ENCODE data around the gene ATF7IP2. TPM values are rescaled to one million over a fixed set of nuclear protein-coding genes. Genes with fewer than 3 reads are reported as not detected.
"Not testable (repeated sequence)": the region's sequence is repeated elsewhere in the genome, so short reads cannot be mapped to it uniquely, and the experiment has no call there.

ATF7IP2 gene
- 6.0 TPM for total RNA-seq
- 10 to 100 TPM in 1 of 8 donors, 1 to 10 TPM in 7; 3.1 to 10.9 (median 5.1) TPM for polyA plus RNA-seq (ENCODE audit: insufficient read depth in 1 of 8, insufficient read length in 8 of 8, low replicate concordance in 1 of 8)
- long read RNA-seq, donor 1, partial matches to known transcripts = 0 of 1 reads
- long read RNA-seq, donor 1, other reads (novel, unspliced or antisense) = 0 of 1 reads
- long read RNA-seq, donor 2 = 0 reads
- long read RNA-seq, donor 3, partial matches to known transcripts = 0 of 7 reads
- long read RNA-seq, donor 3, other reads (novel, unspliced or antisense) = 0 of 7 reads
- long read RNA-seq, donor 4, partial matches to known transcripts = 0 of 3 reads
- long read RNA-seq, donor 4, other reads (novel, unspliced or antisense) = 0 of 3 reads
- long read RNA-seq, donor 5, transcript ATF7IP2-214 (3 exons, 576 nt) = major isoform, 6 of 9 reads
- long read RNA-seq, donor 5, partial matches to known transcripts = 0 of 9 reads
- long read RNA-seq, donor 5, other reads (novel, unspliced or antisense) = 0 of 9 reads
- long read RNA-seq, donor 6, transcript ATF7IP2-214 (3 exons, 576 nt) = major isoform, 6 of 151 reads
- long read RNA-seq, donor 6, partial matches to known transcripts = 132 of 151 reads
- long read RNA-seq, donor 6, other reads (novel, unspliced or antisense) = 11 of 151 reads
- long read RNA-seq, donor 7, partial matches to known transcripts = 0 of 3 reads
- long read RNA-seq, donor 7, other reads (novel, unspliced or antisense) = 0 of 3 reads
- long read RNA-seq, donor 8, partial matches to known transcripts = 0 of 3 reads
- long read RNA-seq, donor 8, other reads (novel, unspliced or antisense) = 0 of 3 reads
- long read RNA-seq, donor 9, partial matches to known transcripts = 126 of 135 reads
- long read RNA-seq, donor 9, other reads (novel, unspliced or antisense) = 6 of 135 reads
- long read RNA-seq, donor 10, transcript ATF7IP2-214 (3 exons, 576 nt) = major isoform, 6 of 7 reads
- long read RNA-seq, donor 10, partial matches to known transcripts = 0 of 7 reads
- long read RNA-seq, donor 10, other reads (novel, unspliced or antisense) = 0 of 7 reads
- long read RNA-seq, donor 11 = 0 reads

- DNase-seq = peak; percentile 93
- H3K36me3 ChIP-seq (ENCODE audit: control insufficient read depth, insufficient read depth, low read length) = no peaks in the 10 kb centered on the region
- no peaks in the 10 kb centered on the region for H3K9me3 ChIP-seq (replicated peaks; ENCODE audit: control insufficient read depth, low read depth, low read length)
- H3K4me3 ChIP-seq (ENCODE audit: low read length) = peak within 1 kb of the TSS; percentile 72
- H3K27ac ChIP-seq (ENCODE audit: low read length) = peak within 1 kb of the TSS; percentile 85
- H3K27me3 ChIP-seq (ENCODE audit: control insufficient read depth, insufficient read depth, low read length) = peaks cover 6% of the 10 kb centered on the region
- no peaks in the 10 kb centered on the region for H3K4me1 ChIP-seq (ENCODE audit: control insufficient read depth, insufficient read depth, low read length)
- WGBS (ENCODE audit: insufficient coverage) = 3% methylated on average over 50 of the region's 66 CpGs
Measured at GRCh38 chr16:10385725-10386516, at the start of gene ATF7IP2. Gene ATF7IP2 (plus strand): TSS chr16:10386061. CDS start chr16:10430621, 44,560 bp downstream.

DNA sequence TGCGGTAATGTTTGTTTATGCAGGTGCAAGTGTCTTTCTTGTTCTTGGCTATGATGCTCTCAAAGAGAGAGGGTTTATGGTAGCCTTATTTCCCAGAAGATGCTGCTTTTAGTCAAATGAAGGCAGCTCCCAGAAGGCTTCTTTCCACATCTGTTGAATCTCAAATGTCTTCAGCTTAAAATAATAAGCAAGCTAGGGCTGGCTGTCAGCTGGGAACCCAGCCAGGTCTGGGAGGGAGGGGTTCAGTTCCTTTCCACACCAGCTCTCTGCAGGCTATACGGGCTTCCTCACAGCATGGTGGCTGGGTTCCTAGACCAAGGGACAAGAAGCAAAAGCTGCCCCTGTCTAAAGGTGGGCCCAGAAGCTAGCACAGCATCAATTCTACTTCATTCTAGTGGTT is 47.4 kb upstream of the ATF7IP2 start:
- no peaks in the 10 kb centered on the region for H3K4me1 ChIP-seq (ENCODE audit: control insufficient read depth, insufficient read depth, low read length)
- H3K36me3 ChIP-seq (ENCODE audit: control insufficient read depth, insufficient read depth, low read length) = no peaks in the 10 kb centered on the region
- no peak overlapping the region for H3K27ac ChIP-seq (ENCODE audit: low read length)
- H3K9me3 ChIP-seq (replicated peaks; ENCODE audit: control insufficient read depth, low read depth, low read length) = peaks cover 22% of the 10 kb centered on the region
- 25% methylated on average over 1 of the region's 2 CpGs for WGBS (ENCODE audit: insufficient coverage)
- DNase-seq = peak; percentile 62
- no peaks in the 10 kb centered on the region for H3K27me3 ChIP-seq (ENCODE audit: control insufficient read depth, insufficient read depth, low read length)
- H3K4me3 ChIP-seq (ENCODE audit: low read length) = no peak overlapping the region

GRCh38 chr16:10339777-10340732 is 45.8 kb upstream of the ATF7IP2 start:
- Histone ChIP-seq H3K36me3 (ENCODE audit: control insufficient read depth, insufficient read depth, low read length) (no peaks in the 10 kb centered on the region), H3K27me3 (ENCODE audit: control insufficient read depth, insufficient read depth, low read length) (no peaks in the 10 kb centered on the region), H3K9me3 (replicated peaks; ENCODE audit: control insufficient read depth, low read depth, low read length) (peaks cover 24% of the 10 kb centered on the region), H3K4me1 (ENCODE audit: control insufficient read depth, insufficient read depth, low read length) (no peaks in the 10 kb centered on the region), H3K27ac (ENCODE audit: low read length) (no peak overlapping the region), H3K4me3 (ENCODE audit: low read length) (no peak overlapping the region)
- WGBS (ENCODE audit: insufficient coverage) = 82% methylated on average over 8 of the region's 8 CpGs
- DNase-seq = no peak

- peaks cover 24% of the 10 kb centered on the region for H3K9me3 ChIP-seq (replicated peaks; ENCODE audit: control insufficient read depth, low read depth, low read length)
- no peak for DNase-seq
- no peak overlapping the region for H3K4me3 ChIP-seq (ENCODE audit: low read length)
- H3K27me3 ChIP-seq (ENCODE audit: control insufficient read depth, insufficient read depth, low read length) = no peaks in the 10 kb centered on the region
- 73% methylated on average over 8 of the region's 9 CpGs for WGBS (ENCODE audit: insufficient coverage)
- no peaks in the 10 kb centered on the region for H3K4me1 ChIP-seq (ENCODE audit: control insufficient read depth, insufficient read depth, low read length)
- no peaks in the 10 kb centered on the region for H3K36me3 ChIP-seq (ENCODE audit: control insufficient read depth, insufficient read depth, low read length)
- no peak overlapping the region for H3K27ac ChIP-seq (ENCODE audit: low read length)
Measured at GRCh38 chr16:10343124-10343760, 42.6 kb upstream of the ATF7IP2 start.

DNA sequence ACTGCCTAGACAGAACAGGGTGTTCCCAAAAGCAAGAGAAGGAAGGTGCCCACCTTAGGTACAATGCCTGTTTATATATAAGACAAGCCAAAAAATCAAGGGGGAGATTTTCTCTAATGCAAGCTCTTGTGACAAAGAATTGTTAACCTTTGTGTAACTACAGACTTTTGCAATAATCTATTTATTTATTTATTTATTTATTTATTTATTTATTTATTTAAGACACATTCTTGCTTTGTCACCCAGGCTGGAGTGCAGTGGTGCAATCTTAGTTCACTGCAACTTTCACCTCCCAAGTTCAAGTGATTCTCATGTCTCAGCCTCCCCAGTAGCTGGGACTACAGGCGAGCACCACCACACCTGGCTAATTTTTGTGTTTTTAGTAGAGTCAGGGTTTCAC is 41.2 kb upstream of the ATF7IP2 start:
- not testable (repeated sequence) for H3K4me3 ChIP-seq (ENCODE audit: low read length); DNase-seq; H3K27ac ChIP-seq (ENCODE audit: low read length); H3K27me3 ChIP-seq (ENCODE audit: control insufficient read depth, insufficient read depth, low read length); H3K4me1 ChIP-seq (ENCODE audit: control insufficient read depth, insufficient read depth, low read length); H3K36me3 ChIP-seq (ENCODE audit: control insufficient read depth, insufficient read depth, low read length)
- 80% methylated on average over 1 of the region's 1 CpG for WGBS (ENCODE audit: insufficient coverage)
- H3K9me3 ChIP-seq (replicated peaks; ENCODE audit: control insufficient read depth, low read depth, low read length) = peaks cover 21% of the 10 kb centered on the region

- DNase-seq = no peak
- no peaks in the 10 kb centered on the region for H3K27me3 ChIP-seq (ENCODE audit: control insufficient read depth, insufficient read depth, low read length)
- H3K27ac ChIP-seq (ENCODE audit: low read length) = no peak overlapping the region
- H3K4me3 ChIP-seq (ENCODE audit: low read length) = no peak overlapping the region
- WGBS (ENCODE audit: insufficient coverage) = 100% methylated on average over 2 of the region's 3 CpGs
- H3K4me1 ChIP-seq (ENCODE audit: control insufficient read depth, insufficient read depth, low read length) = no peaks in the 10 kb centered on the region
- H3K36me3 ChIP-seq (ENCODE audit: control insufficient read depth, insufficient read depth, low read length) = no peaks in the 10 kb centered on the region
- peaks cover 14% of the 10 kb centered on the region for H3K9me3 ChIP-seq (replicated peaks; ENCODE audit: control insufficient read depth, low read depth, low read length)
Measured at GRCh38 chr16:10345629-10346028, 40.2 kb upstream of the ATF7IP2 start.

- no peak for DNase-seq
- WGBS (ENCODE audit: insufficient coverage) = 80% methylated on average over 2 of the region's 5 CpGs
Measured at GRCh38 chr16:10349851-10350250, 36.0 kb upstream of the ATF7IP2 start.

GRCh38 chr16:10352262-10352661 is 33.6 kb upstream of the ATF7IP2 start:
- Histone ChIP-seq H3K36me3 (ENCODE audit: control insufficient read depth, insufficient read depth, low read length) (no peaks in the 10 kb centered on the region), H3K27me3 (ENCODE audit: control insufficient read depth, insufficient read depth, low read length) (no peaks in the 10 kb centered on the region), H3K9me3 (replicated peaks; ENCODE audit: control insufficient read depth, low read depth, low read length) (no peaks in the 10 kb centered on the region), H3K4me3 (ENCODE audit: low read length) (no peak overlapping the region), H3K27ac (ENCODE audit: low read length) (no peak overlapping the region), H3K4me1 (ENCODE audit: control insufficient read depth, insufficient read depth, low read length) (no peaks in the 10 kb centered on the region)
- DNase-seq = no peak
- WGBS (ENCODE audit: insufficient coverage) = 100% methylated on average over 2 of the region's 2 CpGs

More at GRCh38 chr16:10349851-10350250, 36.0 kb upstream of the ATF7IP2 start:
- Histone ChIP-seq H3K4me1 (ENCODE audit: control insufficient read depth, insufficient read depth, low read length) (no peaks in the 10 kb centered on the region), H3K27me3 (ENCODE audit: control insufficient read depth, insufficient read depth, low read length) (no peaks in the 10 kb centered on the region), H3K27ac (ENCODE audit: low read length) (no peak overlapping the region), H3K36me3 (ENCODE audit: control insufficient read depth, insufficient read depth, low read length) (no peaks in the 10 kb centered on the region), H3K9me3 (replicated peaks; ENCODE audit: control insufficient read depth, low read depth, low read length) (no peaks in the 10 kb centered on the region), H3K4me3 (ENCODE audit: low read length) (no peak overlapping the region)
